Stimulated activated CD4-positive, alpha-beta T cell treated with anti-CD3 and anti-CD28 coated beads, Interleukin-2, amount 100 ng/mL, for 24 hours (primary cell): Measurements from ENCODE around the gene CRACDL.
A peak's percentile ranks its signal among the peaks of the same experiment; 100 is the strongest.

Source experiments
- DNase-seq, 2 donors: peaks; one replicate each; pipeline ENCODE4 v3.0.0-alpha.2; 2020

CRACDL gene

DNA sequence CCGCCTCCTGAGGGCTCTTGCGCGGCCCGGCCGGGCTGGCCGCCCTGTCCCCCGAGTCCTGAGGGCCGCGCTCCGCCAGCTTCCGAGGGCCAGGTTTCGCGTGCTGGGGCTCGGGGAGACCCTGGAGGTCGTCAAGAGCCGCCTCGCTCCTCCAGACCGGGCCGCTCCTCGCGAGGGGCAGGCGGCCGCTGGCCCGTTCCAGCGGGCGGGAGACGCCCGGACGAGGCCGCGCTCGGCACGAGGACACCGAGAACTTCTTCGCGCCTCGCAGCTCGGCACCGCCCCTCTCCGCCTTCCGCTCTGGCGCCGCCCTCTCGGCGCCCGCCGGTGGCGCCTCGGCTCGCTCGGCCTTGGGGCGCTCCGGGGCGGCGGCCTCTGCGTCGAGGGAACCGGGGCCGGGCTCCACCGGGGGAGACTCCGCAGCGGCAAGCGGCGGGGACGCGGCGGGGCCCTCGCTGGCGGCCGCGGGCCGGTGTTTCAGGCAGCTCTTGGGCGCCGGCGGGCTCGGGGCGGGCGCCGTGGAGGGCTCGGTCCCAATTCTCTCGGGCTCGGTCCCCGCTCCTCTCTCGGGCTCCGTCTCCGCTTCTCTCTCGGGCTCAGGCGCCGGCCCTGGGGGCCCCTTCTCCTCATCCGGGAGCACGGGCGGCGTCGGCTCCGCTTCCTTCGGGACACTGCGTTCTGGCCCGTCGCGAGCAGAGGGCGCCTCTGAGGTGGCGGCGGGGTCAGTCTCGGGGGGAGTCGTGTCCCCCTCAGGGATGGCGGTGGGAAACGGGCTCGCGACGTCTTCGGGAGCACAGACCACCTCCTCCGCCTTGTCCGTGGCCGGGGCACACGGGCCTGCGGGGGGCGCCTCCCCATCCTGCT is 113.5 kb downstream of the CRACDL start:
- DNase-seq: peak; percentile 64 to 71

DNA sequence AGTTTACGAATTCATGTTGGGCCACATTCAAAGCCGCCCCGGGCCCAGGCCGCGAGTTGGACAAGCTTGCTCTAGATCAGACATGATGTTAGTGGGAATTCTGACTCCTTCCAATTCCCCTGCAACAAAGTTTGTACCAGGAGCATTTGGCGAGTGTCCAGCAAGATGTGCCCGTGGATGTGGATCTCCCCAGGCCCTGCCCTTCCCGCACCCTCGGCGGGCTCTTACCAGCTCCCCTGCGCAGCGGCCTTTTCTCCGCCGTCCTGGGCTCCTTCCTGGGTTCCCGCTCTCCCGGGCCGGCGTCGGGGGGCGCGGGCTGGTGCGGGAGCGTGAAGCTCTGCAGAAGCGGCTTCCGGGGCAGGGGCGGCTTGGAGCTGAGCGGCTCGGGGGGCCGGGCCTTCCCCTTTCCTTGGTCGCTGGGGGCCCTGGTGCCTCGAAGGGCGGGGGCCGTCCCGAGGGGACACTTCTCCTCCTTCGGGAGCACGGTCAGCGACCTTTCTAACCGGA is 114.3 kb downstream of the CRACDL start:
- DNase-seq: no peak

DNA sequence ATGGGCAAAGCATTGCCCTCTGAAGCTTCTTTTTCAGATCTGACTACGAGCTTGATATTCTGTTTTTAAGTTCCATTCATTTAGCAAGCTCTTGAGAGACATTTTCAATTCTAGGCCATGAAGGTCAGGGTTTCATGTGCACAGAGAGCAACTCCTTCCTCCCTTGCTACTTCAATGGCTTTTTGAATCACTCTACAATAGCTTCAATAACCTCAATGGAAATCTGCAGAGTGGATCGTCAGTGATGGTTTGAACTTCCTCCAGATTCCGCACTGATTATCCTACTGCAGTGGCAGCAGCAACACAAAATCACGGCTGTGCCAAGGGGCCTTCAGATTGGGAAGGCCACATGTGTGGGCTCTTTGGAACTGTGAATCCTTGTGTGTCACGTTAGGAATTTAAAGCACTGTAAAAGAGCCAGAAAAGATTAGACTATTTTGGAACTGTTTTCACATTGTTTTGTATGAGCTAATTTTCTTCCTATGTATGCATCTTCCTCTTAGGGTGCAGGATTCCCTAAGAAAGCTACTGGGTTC is 116.7 kb downstream of the CRACDL start:
- DNase-seq: no peak

DNA sequence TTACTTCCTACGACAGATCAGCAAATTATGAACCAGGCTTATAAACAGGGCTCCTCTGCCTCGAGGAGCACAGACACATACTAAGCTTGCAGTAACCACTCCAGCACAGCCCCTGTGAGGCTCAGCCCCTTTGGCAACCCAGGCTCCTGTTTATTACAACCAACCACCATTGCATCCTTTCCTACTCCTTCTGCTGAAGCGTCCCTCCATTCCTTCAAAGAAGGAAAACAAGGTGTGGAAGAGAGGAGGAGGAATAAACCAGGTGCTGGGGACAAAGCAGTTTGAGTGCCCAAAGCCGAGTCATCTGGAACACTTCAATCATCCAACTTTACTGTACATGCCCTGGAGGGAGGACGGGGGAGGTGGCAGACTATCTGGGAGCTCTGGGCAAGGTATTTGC is 117.9 kb downstream of the CRACDL start:
- no peak for DNase-seq

DNA sequence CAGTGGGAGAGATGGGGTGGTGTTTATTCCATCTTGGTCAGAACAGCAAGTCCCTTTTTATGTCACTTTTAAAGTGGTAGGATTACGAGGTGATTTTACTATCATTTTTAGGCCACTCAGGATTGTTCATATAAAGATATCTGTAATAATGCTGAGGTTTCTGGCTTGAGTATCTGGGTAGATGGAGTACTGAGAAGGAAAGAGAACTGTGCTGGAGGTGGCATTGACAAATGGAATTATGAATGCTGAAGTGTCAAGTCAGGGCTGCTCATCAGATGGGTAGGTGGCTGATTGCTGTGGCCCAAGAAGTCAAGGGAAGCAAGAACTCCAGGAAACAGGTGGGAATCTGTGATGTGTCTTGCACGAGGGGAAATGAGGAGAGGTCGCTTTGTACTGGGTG is 119.7 kb downstream of the CRACDL start:
- DNase-seq: no peak

DNA sequence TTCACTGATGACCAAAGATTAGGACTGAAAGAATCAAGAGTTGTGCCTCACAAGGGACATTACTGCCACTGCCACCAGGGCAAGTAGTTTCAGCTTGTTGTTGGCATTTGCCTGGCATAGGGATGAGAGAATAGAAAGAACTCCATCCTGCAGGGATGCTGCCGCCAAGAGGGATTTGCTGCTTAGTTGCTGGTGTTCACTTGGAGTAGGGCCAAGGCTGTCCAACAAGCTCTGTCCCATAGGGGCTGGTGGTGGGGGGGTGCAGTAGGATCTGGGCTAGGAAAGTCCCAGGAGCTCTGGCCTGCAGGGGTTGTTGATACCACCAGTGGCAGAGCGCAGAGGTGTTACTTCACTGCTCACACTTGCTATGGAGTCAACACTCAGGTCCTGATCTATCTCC is 120.2 kb downstream of the CRACDL start:
- DNase-seq: no peak

DNA sequence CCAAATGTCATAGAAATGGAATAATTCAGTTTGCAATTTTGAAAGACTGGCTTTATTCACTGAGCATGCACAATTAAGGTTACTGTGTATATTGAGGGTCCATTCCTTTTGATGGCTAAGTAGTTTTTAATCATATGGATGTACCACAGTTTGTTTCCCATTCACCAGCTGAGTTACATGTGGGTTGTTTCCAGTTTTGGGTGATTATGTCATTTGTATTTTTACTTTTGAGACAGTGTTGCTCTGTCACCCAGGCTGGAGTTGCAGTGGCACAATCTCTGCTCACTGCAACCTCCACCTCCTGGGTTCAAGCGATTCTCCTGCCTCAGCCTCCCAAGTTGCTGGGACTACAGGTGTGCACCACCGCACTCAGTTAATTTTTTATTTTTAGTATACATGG is 124.3 kb downstream of the CRACDL start:
- DNase-seq: no peak

DNA sequence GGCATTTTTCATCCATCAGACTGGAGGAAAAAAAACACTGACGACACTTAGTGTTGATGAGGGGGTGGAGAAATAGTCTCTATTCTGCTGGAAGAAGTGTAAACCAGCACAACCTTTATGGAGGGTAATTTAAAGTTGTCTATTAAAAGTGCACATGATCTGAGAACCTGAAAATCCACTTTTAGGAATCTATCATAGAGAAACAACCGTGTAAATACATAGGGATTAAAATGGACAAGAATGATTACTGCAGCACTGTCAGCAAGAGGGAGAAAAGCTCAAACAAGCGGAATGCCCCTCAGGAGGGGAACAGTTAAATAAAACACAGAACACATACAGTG is 125.5 kb downstream of the CRACDL start:
- DNase-seq: no peak

DNA sequence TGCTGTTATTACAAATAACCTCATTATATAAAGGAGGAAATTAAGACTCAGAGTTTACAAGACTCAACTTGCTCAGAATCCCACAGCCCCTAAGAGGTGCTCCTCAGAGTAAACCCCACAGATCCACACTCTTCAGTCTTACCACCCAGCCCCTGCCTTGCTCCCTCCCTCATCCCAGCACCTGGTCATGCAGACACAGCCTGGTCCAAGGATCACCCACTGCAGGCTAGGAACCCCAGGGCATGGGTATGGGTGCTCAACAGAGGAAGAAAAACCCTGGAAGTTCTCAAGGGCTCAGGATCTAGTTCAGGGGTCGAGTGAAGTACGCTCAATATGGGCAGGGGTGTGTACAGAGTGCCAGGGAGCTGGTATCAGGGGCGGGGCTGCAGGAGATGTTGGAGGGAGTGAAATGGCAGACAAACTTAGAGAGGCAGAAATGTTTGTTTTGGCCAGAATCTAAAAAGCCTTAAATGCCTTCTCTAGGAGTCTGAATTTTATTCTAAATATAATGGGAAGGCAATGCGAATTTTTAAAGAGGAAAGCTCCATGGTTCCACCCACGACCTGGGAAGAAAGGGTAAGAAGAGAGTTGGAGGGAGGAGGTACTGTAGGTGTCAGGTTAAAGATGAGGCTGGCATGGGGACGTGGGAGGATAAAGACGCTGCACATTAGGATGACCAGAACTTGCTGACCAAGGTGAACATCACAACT is 126.0 kb downstream of the CRACDL start:
- DNase-seq: no peak

DNA sequence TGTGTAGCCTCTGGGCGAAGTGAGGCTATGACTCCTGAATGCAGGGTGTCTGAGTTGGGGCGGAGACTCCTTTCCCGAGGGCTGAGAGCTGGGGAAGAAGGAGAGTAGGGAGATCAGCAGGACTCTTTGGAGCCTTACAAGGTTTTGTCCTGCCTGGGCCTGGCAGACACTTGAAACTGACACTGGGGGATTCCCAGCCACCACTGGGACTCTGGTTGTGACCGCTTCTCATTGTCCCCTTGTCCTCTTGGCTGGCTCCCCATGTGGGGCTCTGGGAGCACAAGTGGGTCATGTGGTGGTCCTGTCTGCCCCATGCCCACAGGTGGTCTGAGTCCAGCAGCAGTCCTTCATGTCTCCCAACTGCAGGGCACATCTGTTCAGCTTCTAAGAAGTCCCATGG is 126.9 kb downstream of the CRACDL start:
- DNase-seq: no peak

DNA sequence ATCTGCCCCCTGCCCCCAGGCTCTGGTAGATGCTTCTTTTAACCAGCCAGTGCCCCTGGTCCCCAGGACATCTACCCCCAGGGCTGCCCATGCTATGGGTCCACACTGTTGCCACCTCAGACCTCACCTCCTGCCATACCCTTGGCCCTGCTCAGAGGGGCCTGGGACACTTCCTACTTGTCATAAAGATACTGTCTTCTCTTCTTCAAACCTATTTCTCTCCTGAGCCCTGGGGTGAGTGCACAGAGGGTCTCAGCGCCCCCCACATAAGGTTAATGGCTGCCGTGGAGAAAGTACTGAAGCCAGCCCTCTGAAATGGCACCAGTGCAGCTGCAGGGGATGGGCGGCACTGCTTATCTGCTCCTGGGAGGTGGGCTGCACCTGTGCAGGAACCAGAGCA is 127.5 kb downstream of the CRACDL start:
- DNase-seq: no peak

DNA sequence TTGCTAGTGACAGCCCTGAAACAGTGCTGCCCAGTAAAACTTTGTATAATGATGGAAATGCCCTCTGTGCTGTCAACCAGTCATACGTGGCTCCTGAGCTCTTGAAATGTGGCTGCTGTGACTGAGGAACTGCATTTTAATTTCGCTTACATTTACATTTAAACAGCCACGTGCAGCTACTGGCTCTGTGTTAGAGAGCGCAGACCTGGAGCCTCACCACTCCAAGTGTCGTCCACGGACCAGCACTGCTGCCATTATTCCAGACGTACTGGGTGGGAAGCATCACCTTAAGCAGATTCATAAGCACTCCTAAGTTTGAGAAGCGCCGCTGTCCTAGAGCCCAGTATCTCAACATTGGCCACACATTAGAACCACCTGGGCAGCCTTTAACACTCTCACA is 128.1 kb downstream of the CRACDL start:
- DNase-seq: no peak

DNA sequence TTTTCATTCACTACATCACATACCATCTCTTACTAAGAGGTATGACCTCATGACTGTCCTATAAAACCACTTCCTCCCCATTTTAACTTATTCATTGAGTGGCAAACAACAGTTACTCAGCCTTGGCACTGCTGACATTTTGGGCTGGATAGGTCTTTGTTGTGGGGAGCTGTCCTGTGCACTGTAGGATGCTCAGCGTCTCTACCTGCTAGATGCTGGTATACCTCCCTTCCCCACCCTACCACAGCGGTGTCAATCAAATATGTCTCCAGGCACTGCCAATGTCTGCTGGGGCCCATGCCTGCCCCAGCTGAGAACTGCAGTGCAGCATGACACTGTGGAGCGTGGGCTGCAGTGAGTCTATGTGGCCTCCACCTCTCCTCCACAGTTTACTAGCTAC is 128.8 kb downstream of the CRACDL start:
- no peak for DNase-seq

DNA sequence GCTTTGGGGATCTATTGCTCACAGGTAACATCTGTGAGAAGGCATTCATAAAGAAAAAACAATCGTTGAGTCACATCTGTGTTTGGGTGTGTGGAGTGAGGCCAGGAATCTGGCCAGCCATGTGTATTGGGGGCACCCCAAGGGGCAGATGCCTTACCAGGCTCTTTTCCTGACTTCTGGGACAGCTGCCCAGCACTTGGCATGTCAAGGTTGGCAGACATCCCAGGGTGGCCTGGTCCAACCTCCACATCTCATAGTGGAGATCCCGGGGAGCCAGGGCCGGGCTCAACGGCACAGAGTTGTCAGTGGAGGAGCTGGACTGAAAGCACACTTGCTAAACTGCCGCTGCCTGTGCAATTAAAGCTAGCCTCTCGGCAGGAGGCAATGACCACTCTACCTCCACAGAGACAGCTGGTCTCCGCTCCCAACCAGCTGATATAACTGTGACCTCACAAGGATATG is 129.8 kb downstream of the CRACDL start:
- DNase-seq: no peak

DNA sequence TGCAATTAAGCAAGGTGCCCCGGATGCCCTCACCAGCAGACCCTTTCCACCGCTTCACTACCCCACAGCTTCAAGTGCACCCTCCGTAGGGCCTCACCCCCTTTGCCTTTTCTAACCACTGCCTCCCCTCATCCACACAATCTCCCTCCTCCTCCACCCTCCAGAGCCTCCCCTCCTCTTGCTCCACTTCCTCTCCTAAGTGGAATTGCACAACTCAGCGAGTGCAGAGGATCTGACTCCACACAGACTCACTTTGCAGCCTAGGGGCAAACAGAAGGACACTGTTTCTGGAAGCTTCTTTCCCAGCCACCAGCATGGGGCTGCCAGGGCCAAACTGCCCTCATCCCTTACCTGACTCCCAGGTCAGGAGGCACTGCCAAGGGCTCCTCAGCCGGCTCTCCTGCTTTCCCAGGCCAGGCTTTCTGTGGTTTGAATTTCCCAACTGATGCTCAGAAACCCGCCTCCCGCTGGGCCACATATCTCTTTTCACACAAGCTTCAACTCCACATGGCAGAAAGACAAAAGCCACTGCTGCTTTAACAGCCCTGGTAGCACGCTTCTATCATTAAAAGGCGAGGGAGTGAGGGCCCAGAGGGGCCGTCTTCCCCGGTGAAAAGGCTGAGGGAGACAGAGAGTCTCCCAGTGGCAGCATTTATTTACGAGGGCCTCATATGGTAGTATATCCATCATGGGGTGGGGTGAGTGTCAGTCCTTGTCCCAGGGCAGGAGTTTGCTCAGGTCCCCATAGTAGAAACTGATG is 130.4 kb downstream of the CRACDL start:
- DNase-seq: no peak

DNA sequence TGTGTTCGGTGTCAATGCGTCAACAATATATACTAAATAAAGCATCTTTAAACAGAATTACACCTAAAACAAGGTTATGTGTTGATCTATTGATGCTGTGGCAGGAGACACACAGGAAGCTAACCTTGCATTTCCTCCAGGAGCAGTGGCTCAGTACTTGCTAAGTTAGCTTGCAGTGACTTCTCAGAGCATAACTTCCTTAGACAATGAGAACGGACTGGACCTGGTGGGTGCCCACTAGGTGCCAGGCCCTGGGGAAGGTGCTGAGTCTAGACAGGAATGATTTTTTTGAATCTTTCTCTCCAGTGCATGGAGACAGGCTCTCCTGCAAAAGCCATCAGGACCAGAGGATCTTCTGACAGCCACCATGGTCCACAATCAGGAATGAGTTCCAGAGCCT is 131.3 kb downstream of the CRACDL start:
- DNase-seq: no peak

DNA sequence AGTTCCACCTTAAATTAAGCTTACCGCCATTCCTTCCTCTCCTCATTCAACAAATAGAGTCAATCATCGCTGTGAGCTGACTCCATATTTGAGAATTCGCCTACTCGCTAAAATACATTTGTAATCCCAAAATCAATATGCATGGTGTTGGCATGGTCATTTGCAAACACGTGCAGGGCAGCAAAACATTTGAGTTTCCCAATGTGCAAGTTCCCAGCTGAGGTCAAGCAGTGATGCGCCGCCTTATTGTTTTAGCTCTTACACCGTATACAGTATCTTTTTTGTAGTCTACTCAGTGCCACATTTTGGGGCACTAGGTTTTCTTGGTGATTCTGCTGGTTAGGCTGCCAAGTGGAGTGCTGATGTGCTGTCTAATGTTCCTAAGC is 131.8 kb downstream of the CRACDL start:
- no peak for DNase-seq

DNA sequence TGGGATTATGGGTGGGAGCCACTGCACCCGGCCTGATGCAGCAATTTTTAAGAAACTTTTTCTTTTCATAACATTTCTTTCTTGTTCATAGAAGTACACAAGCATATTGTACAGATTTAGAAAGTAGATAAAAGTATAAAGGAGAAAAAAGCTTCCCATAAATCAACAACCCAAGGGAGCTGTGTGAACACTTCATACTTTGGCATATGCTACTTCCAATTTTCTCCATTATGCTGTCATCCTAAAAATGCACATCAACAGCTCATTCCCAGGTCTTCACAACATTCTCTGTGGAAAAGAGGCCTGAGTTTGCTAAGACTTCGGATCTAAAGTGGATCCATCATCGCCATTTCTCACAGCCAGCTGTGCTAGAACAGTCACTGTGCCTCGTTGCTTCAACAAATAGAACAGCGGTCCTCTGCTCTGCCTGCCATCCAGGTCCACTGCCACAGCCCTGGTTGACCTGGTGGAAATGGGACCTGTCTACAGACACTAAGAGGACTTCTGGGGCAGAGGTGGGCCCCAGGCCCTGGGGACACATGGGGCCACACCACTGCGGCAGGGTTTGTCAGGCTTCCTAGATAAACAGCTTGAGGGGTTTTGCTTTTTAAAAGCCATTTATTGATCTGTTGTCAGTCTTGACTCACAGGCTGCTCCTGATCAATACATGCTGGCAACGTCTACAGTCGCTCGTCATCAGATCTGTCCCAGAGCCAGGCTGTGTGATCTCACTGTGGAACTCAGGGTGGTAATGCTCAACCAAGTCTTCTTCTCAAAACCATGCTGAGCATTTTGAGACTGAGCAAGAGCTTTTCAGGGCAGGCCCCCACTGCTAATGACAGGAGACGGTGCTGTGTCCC is 132.4 kb downstream of the CRACDL start:
- no peak for DNase-seq

DNA sequence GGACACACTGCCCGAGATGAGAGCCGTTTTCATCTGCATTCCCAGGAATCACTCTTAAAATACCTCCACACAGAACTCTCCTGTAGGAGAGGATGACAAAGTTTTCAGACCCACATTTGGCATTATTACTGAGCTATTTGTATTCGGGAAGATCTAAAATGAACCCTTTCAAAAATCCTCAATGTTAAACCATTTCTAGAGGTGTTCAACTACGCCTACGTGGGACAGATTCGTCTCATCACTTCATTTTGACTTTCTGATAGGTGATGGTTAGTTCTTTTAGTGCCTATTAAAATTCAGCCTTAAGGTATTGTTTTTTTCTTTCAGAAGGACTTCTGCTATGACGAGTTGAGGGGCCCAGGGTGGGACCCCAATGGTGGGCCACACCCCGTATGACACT is 133.7 kb downstream of the CRACDL start:
- DNase-seq: no peak

DNA sequence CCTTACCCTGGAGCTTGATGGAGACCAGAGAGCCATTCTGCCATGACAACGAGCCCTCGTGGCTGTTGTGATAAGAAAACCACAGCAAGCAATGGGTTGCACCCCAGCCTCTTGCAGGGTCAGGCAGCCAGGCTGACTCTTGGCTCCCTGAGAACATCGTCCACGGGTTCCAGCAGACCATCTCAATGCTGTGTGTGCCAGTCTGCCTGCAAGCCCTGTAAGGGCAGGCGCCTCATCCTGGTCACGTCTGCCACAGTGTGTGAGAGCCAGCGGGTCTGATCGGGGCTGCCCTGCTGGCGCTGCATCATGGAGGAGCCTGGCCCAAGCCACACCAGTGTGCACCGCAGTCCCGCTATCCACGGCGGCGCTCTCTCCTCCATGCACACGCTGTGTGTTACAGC is 134.1 kb downstream of the CRACDL start:
- DNase-seq: no peak

DNA sequence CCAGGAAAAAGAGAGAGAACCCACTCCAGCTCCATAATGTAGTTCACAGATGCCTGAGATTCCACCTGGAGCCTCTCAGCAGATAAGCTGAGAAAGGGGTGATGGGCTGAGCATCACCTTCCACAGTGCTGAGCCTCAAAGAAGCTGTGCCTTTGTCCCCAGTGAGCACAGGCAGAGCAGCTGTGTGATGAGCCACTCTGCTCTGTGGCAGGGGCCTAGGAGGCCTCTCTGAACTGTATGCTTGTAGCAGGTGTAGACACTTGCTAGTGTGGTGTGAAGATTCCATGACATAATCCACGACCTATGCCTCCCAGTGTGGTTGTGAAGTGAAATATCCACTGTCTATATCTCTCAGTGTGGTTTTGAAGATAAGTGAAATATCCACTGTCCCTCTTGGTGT is 134.7 kb downstream of the CRACDL start:
- no peak for DNase-seq

DNA sequence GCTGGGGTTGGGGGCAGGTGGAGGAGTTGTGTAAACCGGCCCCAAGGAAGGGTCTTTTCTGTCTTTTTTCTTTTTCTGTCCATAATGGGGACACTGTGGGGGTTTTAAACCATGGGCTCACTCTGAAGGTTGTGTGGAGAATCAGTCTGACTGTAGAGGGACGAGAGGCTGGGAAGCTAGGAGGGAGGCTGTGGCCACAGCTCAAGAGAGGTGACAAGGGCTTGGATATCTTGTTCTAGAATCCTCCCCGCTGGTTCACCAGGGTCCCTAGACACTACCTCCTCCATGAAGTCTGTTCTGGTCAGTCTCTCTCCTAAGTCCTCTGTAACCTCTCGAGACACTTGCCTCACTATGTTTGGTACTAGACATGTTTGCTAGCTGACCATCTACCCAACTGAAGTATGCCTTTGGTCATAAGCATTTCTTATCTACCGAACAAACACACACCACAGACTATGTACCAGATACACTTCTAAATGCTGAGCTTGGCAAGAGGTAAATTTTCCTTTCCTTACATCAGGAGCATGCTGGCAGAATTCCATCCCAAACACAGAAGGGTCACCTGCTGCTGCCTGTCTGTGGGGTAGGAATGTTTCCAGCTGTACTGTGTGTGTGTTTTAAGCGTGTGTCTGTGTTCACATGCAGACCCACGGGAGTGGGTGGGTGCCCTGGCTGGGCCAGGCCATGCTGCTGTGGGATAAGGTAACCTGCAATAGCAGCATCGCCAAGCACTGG is 135.5 kb downstream of the CRACDL start:
- DNase-seq: no peak
